HG03066 (cell line): ENCODE measurements around the gene INTS13.
A peak's percentile ranks its signal among the peaks of the same experiment; 100 is the strongest.
"Not testable (repeated sequence)": the region's sequence is repeated elsewhere in the genome, so short reads cannot be mapped to it uniquely, and the experiment has no call there.

Source experiments
- ATAC-seq: cut with Tn5 transposase; IDR thresholded peaks from one replicate; pipeline ENCODE4 v1.9.1; 2021; ENCODE audit warnings: low read depth; ENCODE audit not compliant: unreplicated experiment

INTS13 gene

DNA sequence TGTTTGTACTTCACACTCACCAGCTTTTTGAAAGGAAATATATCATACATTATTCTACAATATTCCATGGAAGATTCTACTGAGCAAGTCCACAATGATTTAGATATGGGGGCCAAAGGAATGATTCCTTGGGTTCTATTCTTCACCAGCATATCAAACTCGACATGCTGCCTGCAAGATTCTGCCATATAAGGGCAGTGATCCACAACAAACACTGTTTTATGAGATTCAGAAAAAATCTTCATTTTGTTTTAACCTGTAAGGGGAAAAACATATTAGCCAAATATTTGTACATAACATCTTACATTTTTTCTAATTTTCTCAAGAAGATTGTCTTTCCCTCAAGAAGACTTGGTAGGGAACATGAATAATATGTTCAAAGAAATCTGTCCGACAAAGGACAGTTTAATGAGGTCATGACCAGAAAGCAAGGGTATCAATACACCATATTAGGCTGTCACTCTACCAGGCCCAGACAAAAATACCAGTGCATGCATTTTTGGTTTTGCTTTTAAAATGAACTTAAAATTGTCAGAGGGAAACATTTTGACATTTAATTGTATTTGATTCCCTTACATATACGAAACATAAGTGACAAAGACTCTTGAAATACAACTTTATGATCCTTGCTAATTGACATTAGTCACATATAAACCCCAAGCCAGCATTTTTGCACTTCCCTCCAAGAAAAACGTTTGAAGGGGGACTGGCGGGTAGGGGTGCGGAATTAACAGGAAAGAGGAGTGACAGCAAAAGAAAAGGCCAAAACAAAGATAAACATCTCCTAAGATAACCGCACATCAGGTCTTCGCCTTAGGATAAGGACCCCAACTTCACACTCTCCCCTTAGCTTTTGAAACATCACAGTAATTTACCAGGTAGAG lies 980 bp downstream of the INTS13 start:
- no peak for ATAC-seq

DNA sequence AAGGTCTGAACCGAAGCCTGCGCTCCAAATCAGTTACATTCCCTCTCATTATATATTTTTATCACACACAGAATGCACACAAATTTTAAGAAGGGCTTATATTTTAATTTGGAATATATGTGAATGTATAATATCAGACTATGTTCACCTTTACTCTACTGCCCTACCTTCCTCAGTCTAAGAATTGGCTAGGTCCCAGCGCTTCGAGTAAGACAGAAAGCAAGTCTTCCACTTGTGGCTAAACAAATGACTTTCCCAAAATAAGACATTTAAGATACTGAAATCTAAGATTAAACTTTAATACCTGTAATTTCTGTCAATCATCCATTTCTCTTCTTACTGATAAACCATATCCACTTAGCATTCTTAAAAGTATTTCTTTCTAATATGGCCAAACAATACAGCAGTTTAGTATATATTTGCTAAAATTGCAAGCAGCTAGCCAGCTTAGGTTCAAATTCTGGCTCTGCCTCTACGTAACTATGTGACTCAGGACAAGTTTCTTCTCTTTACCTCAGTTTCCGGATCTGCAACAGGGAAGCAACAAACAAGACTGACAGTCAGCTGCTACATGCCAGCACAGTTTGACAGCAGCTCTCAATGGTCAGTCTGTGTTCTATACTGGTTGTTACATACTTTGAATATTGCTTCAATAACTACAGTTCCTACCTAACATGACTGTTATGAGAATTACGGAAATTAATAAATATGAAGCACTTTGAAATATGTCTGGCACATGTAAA lies 2.0 kb downstream of the INTS13 start:
- ATAC-seq: no peak

GRCh38 chr12:26929590-26929989 lies 8.2 kb downstream of the INTS13 start:
- no peak for ATAC-seq

- ATAC-seq: no peak
These were observed 9.1 kb downstream of the INTS13 start for GRCh38 chr12:26928661-26929060.

GRCh38 chr12:26921886-26922285 lies 15.9 kb downstream of the INTS13 start:
- ATAC-seq: no peak

DNA sequence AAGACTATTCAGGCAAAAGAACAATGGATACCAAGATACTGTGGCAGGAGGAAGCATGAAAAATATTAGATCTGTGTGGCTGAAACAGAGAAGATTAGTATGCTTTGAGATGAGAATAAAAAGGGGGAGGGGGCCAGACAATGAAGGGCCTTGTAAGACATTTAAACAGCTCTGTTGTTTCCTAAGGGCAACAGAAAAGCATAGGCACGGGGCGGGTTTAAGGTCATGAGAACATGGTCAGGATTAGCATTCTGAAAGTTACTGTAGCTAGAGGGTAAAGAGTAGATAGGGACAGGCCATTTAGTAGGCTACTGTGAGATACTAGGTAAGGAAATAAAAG lies 18.6 kb downstream of the INTS13 start:
- no peak for ATAC-seq

DNA sequence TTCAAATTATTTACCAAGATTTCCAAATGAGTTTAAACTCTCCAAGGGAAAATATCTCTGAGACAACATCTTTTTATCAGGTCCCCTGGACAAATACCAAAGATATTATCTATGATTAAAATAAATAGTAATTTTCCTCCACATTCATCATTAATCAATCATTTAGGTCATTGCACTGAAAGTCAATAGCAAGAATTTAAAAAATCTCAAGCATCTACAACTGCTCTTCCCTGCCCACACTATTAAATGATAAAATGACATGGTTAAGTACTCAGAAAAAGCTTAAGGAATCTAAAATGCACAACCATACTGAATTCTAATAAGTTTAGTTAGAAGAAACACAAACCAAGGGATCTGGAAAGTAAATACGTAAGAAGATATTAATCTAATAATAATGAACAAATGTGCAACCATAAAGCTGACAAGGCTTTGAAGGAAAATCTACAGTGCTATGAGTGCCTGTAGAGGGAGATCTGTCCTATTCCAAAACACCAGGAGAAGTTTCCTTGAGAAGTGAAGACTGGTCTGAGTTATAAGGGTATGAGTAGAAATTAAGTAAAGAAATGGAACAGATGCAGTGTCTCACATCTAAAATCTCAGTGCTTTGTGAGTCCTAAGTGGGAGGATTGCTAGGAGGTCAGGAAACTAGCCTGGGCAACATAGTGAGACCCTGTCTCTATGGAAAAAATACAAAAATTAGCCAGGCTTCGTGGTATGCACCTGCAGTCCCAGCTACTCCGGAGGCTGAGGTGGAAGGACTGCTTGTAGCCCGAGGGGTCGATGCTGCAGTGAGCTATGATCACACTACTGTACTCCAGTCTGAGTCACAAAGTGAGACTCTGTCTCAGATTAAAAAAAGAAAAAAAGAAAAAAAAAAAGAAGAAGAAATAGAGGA lies 19.2 kb downstream of the INTS13 start:
- no peak for ATAC-seq

GRCh38 chr12:26906704-26907103 lies 31.1 kb downstream of the INTS13 start:
- ATAC-seq: no peak

- ATAC-seq: no peak
These were observed 31.8 kb downstream of the INTS13 start for GRCh38 chr12:26906024-26906423.

GRCh38 chr12:26903396-26903795 lies 34.4 kb downstream of the INTS13 start:
- not testable (repeated sequence) for ATAC-seq

- ATAC-seq: no peak
These were observed 40.9 kb downstream of the INTS13 start for GRCh38 chr12:26896913-26897312.

DNA sequence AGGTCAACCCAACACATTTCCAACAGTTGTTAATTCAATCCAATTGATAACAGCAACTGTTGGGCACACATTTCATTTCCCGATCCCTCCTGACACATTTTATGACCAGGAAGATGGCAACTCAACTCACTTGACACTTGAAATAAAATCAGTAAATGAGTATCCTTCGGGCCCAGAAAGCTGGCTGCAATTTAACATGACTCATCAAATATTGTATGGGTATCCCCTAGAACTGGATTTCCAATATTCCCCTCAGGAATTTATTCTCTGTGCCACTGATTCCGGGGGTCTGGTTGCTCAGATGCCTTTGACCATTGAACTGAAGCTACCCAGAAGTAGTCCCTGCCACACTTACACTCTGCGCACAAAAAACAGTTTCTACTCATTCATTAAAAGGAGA lies 42.1 kb downstream of the INTS13 start:
- no peak for ATAC-seq

- ATAC-seq: no peak
These were observed 46.1 kb downstream of the INTS13 start for GRCh38 chr12:26891704-26892103.

- ATAC-seq: no peak
These were observed 47.0 kb downstream of the INTS13 start for GRCh38 chr12:26890784-26891183.

DNA sequence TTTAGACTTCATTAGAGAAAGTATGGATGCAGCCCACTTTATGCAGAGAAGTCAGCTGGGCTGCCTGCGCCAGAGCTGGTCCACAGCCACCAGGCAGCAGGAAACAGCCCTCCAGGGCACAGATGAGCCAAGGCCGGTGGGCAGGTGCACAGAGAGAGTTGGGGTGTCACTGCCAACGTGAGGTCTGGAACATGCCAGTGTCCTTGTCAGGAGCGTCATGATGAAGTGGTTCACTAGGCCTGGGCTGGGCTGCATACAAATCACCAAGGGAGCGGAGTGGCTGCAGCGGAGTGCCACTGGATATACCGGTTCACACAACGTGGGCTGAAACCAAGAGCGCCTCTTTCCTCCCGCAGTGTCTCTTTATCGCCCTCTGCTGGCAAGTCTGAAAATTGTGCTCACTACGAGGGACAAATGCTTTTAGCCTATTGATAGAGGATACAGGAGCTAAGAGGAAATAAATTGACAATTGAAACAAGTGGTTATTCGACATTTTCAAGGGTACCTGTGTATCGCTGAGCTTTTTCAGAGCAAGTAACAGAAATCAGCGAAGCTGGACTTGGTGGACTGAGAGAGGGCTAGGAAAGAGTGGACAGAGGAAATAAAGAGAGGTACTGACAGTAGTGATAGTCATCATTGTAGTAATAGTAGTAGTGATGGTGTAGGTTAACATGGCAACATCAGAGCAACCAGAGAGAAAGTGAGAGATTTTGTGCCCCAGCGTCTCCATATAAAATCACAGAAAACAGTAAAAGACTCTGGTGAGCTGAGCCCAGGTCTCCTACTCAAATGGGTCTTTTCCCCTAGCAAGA lies 52.8 kb downstream of the INTS13 start:
- peak; percentile 91 for ATAC-seq

- no peak for ATAC-seq
These were observed 57.2 kb downstream of the INTS13 start for GRCh38 chr12:26880625-26881024.

DNA sequence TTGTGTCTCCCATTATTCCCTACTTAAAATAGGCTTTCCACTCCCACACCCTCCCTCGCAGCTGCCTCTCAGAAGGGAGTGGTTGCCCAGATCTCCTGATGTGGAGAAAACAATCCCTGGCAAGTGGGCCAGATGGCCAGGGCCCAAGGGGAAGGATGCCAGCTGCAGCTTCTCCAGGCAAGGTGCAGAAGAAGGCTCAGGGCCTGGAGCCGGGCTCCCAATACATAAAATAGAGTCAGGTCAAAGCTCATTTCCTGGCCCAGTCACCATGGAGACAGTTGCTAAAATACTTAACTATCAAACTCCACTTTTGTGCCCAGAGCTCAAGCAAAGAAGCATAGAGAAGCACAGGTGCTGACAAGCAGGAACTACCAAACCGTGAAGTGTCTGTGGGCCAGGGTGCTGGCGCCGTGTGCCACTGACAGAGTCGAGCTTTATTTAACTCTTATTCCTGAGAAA lies 59.1 kb downstream of the INTS13 start:
- peak; percentile 45 for ATAC-seq

- ATAC-seq: peak; percentile 66
These were observed 63.1 kb downstream of the INTS13 start for GRCh38 chr12:26874501-26875296.

DNA sequence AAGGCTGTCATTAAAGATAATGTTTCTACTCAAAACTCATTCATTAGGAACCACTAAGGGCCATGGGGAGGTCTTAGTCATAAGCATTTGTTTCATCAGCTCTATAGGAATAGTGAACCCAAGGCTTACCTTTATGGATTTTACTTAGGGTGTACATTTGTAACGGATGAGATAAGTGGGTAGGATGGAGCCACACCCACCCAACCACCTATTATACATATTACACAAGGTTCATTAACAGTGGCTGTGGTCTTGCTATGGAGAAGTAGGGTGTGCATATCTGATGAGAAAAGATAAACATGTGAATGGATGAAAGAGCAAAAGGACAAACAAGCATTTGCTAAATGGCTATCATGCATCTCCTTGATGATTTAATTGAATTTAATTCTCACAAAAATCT lies 65.2 kb downstream of the INTS13 start:
- ATAC-seq: no peak
